ENCODE data around the gene RFX2.

DNA sequence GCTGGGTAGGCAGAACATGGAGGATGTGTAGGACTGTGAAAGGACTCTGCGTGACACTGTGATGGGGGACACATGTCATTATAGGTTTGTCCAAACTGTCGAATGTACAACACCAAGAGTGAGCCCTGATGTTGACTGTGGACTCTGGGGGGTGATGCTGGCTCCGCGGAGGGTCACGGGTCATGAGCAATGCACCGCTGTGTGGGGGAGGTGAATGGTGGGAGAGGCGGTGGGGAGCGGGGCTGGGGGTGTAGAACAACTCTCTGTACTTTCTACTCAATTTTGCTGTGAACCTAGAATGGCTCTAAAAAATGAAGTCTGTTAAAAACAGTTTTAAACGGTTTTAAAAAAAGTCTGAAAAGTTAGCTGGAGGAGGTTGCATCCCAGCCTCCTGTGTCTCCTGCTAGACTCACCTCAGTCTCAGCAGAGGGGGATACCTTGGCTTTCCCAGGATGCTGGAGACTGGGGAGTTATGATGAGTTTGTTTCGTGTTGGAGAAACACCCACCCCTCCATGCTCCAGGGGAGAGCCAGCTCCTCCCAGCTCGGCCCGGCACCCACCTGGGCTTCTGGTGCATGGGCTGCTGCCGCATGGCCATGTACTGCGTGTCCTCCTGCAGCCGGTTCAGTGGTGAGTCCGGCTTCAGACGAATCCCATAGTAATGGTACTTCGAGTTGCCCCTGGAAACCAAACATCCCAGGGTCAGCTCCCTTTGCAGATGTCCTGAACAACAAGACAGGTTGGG lies 97.7 kb downstream of the RFX2 start:
- TF ChIP-seq, protein P1, sequence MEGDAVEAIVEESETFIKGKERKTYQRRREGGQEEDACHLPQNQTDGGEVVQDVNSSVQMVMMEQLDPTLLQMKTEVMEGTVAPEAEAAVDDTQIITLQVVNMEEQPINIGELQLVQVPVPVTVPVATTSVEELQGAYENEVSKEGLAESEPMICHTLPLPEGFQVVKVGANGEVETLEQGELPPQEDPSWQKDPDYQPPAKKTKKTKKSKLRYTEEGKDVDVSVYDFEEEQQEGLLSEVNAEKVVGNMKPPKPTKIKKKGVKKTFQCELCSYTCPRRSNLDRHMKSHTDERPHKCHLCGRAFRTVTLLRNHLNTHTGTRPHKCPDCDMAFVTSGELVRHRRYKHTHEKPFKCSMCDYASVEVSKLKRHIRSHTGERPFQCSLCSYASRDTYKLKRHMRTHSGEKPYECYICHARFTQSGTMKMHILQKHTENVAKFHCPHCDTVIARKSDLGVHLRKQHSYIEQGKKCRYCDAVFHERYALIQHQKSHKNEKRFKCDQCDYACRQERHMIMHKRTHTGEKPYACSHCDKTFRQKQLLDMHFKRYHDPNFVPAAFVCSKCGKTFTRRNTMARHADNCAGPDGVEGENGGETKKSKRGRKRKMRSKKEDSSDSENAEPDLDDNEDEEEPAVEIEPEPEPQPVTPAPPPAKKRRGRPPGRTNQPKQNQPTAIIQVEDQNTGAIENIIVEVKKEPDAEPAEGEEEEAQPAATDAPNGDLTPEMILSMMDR (IDR thresholded peaks at IDR 0.05; ENCODE audit: insufficient read depth, low read length) = no peak
- TF ChIP-seq REST (IDR thresholded peaks at IDR 0.05; ENCODE audit: insufficient replicate concordance, low read depth) = no peak
- TF ChIP-seq GABPA (IDR thresholded peaks at IDR 0.05; ENCODE audit: low read depth) = no peak
- TF ChIP-seq POLR2AphosphoS5 (IDR thresholded peaks at IDR 0.05; ENCODE audit: low read depth) = no peak
- TF ChIP-seq SPI1 (IDR thresholded peaks at IDR 0.05; ENCODE audit: borderline replicate concordance, low read depth) = no peak
